ENCODE data around the gene RBMS3.
"Not testable (repeated sequence)": the region's sequence is repeated elsewhere in the genome, so short reads cannot be mapped to it uniquely, and the experiment has no call there.

RBMS3 gene

DNA sequence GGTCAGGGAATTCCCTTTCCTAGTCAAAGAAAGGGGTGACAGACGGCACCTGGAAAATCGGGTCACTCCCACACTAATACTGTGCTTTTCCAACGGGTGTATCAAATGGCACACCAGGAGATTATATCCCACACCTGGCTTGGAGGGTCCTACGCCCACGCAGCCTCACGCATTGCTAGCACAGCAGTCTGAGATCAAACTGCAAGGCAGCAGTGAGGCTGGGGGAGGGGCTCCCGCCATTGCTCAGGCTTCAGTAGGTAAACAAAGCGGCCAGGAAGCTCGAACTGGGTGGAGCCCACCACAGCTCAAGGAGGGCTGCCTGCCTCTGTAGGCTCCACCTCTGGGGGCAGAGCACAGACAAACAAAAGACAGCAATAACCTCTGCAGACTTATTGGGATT, 769.2 kb downstream of the RBMS3 start:
- not testable (repeated sequence) for DNase-seq

DNA sequence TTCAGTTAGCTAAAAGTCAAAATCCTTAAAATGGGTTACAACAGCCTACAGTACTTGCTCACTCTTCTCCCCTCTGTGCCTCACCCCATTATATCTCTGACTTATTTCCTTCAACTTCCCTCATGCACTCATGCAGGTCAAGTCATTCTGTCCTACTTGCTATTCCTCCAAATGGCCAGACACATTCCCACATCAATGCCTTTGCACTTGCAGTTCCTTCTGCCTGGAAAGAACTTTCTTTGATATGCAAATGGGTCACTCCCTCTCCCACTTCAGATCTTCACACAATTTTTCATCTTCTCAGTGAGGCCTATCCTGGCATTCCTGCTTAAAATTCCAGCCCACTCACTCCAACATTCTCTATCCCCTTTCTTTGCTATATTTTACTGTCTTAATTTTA, 778.4 kb downstream of the RBMS3 start:
- no peak for DNase-seq
